Fibroblast of skin of scalp (primary cell): ENCODE measurements around the gene OPTC.
A peak's percentile ranks its signal among the peaks of the same experiment; 100 is the strongest.

ENCODE experiments used
- DNase-seq: peaks from one replicate; pipeline ENCODE4 v3.0.0-alpha.2; 2013

Gene OPTC

GRCh38 chr1:203491664-203492063 is 2.3 kb upstream of the OPTC start:
- DNase-seq = no peak

DNA sequence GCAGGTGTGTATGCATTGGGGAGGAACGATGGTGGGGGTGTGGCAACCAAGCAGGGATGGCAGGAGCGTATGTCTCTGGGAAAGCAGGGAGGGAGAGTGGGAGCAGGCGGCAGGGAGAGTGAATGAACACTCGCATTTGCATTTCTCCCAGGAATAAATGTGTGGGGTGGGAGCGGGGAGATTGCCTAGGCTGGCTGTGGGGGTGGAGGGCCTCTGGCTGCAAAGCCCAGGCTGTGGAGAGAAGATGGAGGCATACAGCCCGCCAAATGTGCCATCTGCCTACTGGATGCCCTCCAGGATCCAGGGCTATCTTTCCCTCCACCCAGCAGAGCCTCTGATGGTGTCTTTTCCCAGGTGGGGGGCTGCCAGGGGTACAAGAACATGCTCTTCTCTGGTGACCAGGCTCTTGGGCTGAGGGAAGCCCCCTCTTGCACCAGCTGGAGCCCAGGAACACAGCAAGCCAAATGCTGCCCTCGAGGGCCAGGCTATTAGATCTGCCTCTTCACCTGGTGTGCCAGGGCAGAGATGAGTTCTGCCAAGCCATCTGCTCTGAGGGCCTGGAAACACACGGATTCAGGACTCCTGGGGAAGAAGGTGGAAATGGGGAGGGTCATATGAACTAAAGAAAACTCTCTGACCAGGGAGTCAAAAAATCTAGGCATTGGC is 1.7 kb upstream of the OPTC start:
- DNase-seq = no peak

GRCh38 chr1:203492748-203493130 is 1.2 kb upstream of the OPTC start:
- DNase-seq = no peak

- no peak for DNase-seq
Measured at GRCh38 chr1:203495845-203496244, 1.9 kb downstream of the OPTC start.

DNA sequence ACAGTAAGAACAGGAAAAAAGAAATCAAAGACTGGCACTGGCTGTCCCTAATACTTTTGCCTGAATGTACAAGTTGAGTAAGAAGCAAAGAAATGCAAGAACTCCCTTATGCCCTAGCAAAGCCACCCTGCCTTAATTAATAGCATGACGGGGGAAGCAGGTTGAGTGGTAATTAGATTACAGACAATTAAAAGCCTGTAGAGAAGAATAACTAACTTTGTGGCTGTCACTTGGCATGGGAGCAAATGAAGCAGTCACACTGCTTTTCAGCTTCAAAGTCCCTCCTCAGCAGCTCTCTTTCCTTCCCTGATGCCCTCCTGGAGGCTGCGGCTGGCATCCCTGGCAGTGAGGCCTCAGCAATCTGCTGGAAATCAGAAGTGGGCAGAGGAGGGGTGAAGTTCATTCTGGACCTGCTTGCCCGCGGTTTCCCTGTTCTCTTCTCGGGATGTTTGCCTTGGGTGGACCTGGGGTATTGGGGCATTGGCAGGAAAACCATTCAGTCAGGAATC is 3.4 kb downstream of the OPTC start:
- no peak for DNase-seq

- DNase-seq = no peak
Measured at GRCh38 chr1:203499643-203500278, 5.8 kb downstream of the OPTC start.

DNA sequence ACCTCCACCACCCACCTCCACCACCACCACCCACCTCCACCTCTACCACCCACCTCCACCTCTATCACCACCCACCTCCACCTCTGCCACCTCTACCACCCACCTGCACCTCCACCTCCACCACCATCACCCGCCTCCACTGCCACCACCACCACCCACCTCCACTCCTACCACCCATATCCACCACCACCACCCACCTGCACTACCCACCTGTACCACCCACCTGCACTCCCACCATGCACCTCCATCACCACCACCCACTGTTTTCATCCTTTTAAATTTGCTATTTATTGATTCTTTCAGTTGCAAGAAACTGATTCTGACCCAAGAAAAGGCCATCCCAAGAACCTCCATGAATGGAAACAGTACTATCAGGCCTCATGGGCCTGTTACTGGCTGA is 6.3 kb downstream of the OPTC start:
- no peak for DNase-seq

DNA sequence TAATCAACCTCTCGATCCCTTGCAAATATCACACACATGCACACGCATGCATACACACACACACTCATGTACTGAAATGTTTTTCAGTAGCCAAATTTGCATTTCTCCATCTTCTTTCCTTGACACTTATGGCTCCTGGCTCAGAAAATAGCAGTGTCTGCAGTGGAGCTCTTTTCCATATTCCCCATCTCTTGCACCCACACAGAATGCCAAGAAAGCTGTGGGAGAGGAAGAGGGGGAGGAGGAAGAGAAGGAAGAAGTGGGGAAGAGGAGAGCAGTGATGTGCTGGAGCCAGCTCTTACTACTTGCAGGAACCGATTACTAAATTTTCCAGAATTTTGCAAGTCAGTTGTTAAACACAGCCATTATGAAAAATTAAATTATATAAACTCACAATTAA is 9.9 kb downstream of the OPTC start:
- DNase-seq = no peak

- DNase-seq = peak; percentile 83
Measured at GRCh38 chr1:203504400-203505250, 10.7 kb downstream of the OPTC start.

- no peak for DNase-seq
Measured at GRCh38 chr1:203505526-203506204, 11.7 kb downstream of the OPTC start.

DNA sequence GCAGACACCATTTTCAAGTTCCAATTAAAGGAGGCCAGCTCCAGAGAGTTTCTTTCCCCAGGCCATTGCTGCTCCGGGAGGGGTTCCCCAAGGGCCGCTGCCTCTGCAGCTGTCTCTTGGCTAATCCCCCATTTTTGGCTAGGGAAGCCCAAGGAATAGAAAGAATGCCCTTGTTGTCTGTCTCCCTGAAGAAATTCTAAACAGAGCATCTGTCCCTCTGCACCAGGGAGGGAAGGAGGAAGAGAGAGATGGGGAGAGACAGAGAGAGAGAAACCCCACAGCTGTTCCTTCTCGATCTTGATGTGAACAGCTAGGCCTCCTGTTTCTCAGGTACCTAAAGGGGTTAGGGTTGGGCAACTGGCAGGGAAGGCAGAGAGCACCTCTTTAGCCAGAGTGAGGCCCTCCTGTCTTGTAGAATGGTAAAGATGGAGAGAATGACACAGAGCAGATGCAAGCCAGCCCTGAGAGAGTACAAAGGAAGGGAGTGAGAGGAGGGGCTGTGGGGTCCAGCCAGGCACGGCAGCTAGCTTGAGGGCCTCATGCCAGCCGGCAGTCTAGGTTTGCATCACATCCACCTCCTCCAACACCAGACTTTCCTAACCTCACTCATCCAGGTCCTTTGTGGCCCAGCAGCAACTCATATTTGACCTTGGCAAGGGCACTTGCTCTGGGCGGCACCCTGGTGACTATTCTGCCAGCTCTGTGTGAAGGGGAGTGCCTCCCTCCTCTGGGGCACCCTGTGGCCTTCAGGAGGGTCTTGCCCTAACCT is 13.1 kb downstream of the OPTC start:
- no peak for DNase-seq

GRCh38 chr1:203507759-203508158 is 13.8 kb downstream of the OPTC start:
- no peak for DNase-seq

DNA sequence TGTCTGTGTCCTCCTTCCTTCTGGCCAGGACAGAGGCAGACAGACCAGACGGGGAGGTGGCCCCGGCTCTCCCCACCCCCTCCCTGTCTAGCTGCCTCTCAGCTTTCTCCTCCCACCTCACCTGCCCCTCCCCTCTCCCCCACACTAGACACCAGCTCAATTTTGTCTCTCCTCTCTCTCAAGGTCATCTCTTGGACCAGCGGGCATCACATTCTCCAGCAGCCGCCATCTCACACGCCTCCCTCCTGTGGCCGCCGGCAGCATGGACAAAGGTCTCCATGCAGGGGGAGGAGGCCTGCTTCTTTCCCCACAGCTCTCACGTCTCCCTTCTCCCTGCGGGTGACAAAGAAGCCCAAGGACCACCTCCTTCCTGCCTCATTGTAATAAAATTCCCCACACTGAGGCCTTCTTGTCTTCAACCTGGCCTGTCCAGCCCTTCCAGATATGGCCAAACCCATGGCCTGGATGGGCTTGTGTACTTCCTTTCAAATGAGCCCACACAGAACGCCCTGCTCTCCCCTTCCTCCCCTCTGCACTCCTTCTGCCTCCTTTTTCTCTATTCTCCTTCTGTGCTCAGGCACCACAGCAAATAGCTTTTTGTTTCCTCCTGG is 14.6 kb downstream of the OPTC start:
- no peak for DNase-seq

DNA sequence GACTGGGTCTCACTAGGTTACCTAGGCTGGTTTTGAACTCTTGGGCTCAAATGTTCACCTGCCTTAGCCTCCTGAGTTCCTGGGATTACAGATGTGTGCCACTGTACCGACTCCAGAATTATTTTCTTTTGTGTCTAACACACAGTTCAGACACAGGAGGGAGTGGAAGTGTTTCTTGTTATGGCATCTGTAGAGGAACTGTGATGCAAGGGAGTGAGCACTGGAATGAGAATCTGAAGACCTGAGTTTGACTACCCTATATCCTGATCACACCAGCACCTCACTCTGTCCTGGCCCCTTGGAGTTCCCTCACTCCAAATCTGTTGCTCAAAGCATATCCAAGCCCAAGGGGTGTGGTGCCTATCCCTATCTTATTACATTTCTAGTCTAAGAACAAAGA is 15.2 kb downstream of the OPTC start:
- no peak for DNase-seq

DNA sequence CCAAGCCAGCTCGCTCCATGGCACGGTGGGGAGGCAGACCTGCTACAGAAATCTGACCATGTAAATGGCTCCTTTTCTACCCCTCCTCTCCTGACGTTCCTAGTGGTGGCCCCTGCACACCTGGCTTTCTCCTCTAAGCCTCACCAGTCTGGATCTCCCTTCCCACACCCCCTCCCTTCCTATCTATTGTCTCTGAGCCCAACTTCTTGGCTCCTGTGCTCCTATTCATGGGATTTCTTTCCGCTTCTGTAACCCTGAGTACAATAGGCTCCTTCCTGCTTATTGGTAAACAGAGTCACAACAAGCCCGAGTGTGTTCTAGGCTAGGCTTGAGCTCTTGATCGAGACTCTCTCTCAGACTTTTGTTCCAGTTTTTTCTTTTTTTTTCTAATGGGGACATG is 17.6 kb downstream of the OPTC start:
- no peak for DNase-seq

GRCh38 chr1:203511930-203512329 is 18.0 kb downstream of the OPTC start:
- DNase-seq = no peak

DNA sequence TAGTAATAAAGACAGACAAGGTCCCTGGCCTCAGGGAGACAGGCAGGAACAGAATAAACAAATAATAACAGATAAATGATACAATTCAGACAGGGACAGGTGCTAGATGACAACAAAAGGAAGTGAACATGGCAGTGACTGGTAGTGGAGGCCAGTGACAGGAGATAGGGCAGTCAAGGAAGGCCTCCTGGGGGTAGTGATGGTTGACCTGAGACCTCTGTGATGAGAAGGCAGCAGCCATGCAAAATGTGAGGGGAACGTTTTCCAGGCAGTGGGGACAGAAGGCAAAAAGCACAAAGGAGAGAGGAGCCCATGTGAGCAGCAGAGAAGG is 18.5 kb downstream of the OPTC start:
- no peak for DNase-seq

DNA sequence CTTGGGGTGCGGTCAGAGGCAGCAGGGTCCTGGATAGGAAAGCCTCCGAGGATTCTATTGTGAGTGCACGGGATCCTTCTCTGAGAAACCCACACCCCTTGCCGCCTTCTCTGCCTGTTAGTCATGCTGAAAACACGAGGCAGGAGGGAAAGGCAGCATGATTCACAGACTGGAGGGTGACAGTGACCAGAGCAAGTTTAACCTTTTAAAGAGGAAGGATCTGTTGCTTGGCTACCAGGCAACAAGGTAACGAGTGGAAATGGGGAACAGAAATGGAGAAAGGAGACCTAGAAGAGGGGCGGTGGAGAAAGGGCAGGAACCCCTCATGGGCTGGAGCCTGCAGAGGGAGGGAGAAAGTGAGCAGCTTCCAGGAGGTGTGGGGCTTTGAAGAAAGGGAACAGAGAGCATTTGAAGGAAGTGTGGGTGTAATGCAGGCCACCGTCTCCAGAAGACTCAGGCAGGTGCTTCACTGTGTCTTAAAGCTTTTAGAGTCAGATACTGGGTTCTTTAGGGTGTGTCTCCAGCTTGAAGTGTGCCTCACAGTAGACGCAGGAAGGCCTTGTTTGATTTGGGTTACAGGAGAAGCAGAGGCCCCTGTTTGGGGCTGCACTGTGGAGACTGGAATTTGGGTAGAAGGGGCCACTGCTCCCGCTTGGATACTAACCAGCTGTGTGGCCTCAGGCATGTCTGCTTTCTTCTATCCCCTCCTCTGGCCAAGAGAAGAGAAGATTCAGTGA is 19.1 kb downstream of the OPTC start:
- DNase-seq = peak; percentile 95

DNA sequence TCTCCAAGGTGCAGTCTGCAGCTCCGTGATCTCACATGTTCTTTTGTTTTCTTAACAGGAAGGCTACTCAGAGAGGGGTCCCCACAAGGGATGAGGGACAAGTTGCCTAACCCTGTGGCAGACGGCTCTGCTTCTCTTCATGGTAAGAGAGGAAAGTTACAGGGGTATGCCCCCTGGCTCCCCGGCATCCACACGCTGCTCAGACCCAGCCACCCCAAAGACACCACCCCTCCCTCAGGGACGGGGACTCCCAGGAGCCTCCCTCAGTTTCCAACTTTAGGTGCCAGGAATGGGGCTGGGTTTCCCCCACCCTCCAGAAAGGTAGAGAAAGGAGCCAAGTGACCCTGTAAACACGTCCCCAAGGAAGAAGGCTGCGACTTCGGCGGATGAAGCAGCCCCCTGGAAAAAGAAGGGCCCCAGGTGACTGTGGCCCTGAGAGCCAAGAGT is 19.7 kb downstream of the OPTC start:
- no peak for DNase-seq

DNA sequence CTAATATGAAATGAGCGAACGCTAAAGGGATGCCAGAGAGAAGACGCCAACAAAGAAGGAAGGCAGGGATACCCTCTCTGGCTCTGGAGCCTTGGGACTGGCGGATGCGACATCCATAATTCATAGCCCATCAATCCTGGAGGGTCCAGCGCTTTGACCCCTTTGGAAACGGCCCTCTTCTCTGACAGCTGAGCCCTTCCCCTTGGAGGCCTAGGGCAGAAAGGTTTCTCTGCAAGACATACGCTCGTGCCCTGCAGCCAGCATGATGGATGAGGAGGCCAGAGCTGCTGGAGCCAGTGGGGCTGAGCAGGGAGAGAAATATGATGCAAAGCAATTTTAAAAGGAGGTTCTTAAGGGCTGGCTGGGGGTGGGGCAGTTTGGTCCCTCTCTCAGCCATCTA is 22.2 kb downstream of the OPTC start:
- no peak for DNase-seq

DNA sequence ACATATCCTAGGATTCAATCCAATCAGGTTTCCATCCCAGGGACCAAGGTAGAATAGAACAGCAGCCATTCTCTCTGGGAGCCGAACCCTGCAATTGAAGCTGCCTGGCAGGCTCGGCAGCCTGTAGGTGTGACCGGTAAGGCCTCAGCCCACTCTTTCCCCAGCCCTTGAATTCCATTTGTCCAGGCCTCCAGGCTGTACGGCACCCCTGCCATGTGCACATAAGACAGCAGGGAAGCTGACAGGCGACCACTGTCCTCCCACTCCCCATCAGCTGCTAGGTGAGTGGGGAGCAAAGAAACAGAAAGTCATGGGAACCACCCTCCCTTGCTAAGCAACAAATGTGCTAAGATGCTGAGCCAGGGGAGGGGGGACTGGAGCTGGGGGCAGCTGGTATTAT is 23.0 kb downstream of the OPTC start:
- DNase-seq = no peak
